ENCODE results near the gene IP6K1.
"Not testable (repeated sequence)": the region's sequence is repeated elsewhere in the genome, so short reads cannot be mapped to it uniquely, and the experiment has no call there.

Gene IP6K1

DNA sequence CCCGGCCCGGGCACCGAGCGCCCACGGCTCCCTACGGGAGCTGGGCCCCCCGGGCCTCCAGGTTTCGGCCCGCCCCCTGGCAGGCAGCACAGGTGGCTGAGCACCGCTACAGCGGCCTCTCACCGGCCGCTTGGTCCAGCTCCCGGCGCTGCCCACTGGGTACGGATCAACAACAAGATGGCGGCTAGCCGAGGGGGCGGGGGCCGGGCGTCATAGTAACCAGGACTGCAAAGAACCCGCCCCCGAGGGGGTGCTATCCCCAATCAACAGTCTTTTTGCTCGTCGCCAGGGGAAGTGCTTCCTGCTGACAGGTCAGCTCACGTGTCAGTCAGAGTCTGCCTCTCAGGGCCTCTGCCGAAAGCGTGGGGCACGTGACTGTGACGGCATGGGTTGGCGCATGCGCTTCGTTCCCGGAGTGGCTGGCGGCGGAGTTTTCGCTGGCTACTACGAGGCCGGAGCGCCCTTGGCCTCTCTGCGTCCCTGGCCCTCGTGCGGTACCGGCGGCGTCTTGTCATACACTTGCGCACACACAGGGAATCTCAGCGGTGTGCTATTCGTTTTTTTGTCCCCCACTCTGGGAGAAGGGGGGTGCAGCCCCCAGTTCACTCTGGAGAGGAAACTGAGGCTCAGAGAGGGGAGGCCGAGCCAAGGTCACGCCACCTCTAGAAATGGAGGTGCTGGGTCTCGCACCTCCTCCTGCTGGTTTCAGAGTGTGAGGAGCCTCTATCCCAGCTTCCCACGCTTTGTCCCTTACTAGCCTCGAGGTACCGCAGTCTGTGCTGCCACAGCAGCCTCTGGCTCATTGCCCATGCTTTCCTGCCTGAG, at the start of gene IP6K1:
TSS of gene IP6K1 (minus strand) at position 186 of the 825 bp plus-strand sequence. CDS start 38,502 bp downstream, outside the sequence.
- DNase-seq (ENCODE audit: low spot score), result peak; percentile 100

DNA sequence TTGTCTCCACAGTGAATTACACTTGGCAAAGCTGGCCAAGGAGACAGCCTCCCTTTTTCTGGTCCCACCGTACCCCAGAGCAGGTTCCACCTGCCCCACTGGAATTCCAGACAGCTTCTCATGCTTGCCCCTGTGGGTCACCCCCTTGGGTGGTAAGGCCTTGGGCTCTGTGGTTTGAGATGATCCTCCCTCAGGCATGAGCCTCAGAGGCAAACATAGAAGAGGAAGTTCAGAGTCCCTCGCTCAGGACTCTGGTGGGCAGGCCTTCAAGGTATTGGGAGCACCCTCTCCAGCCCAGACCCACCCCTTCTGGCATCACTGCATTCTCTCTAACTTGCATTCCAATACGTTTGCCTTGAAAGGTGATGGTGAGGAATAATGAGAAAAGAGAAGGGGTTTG, 45.0 kb upstream of the IP6K1 start:
- no peak for DNase-seq (ENCODE audit: low spot score)

DNA sequence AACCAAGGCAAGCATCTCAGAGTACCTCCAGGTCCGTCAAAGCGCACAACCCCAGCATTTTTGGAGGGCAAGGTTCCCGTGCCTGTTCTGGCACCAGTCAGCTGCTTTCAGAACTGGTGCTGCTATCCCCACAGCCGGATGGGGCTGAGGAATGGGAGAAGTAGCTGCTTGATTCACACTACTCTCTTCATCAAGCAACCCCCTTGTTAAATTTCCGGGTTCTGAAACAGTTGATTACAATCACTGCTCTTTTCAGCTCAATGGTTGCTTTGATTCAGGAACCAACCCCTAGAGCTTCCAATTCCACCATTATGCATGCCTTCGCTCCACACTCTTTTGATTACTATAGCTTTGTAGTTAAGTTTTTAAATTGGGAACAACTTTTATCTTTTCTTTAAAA, 39.7 kb upstream of the IP6K1 start:
- DNase-seq (ENCODE audit: low spot score), result no peak

DNA sequence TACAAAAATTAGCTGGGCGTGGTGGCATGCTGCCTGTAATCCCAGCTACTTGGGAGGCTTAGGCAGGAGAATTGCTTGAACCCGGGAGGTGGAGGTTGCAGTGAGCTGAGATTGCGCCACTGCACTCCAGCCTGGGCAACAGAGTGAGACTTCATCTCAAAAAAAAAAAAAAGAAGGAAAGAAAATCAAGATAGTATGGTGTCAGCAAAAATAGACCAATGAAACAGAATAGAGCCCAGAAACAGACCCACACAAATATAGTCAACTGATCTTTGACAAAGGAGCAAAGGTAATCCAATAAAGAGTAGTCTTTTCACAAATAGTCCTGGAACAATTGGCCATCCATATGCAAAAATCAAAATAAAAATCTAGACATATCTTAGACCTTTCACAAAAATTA, 36.8 kb upstream of the IP6K1 start:
- not testable (repeated sequence) for DNase-seq (ENCODE audit: low spot score)

DNA sequence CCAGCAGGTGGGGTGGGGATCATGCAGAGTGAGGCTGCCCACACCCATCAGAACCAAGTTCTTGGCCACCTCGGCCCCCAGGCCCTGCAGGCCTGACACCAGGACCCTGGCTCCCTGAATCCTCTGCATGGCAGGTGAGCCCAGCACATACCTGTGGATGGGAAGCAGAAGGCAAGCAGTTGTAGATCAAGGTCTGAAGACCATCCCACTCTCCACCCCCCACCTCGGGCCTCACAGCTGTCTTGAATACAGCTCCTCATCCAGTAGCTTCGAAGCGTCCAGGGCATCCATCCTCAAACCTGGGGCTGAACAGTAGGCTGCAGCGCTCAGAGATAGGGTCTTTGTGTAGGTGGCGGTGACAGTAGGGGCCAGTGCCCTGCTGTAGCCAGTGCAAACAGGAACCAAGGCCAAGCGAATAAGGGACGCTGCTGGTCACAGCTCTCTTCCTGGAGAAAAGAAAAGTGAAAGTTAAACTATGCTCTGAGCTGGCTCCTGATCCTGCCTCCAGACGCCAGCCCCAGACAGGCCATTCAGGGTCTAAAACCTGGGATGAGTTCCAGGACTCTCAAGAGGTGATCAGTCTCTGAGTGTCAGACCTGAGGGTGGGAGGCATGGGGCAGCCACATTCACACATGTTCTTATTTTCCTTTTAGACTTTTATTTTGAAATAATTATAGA, 27.3 kb upstream of the IP6K1 start, which contains the start of gene UBA7:
TSS of gene UBA7 (minus strand) at position 457 of the 678 bp plus-strand sequence. CDS start at position 291, 166 bp downstream.
- DNase-seq (ENCODE audit: low spot score), result peak; percentile 50

DNA sequence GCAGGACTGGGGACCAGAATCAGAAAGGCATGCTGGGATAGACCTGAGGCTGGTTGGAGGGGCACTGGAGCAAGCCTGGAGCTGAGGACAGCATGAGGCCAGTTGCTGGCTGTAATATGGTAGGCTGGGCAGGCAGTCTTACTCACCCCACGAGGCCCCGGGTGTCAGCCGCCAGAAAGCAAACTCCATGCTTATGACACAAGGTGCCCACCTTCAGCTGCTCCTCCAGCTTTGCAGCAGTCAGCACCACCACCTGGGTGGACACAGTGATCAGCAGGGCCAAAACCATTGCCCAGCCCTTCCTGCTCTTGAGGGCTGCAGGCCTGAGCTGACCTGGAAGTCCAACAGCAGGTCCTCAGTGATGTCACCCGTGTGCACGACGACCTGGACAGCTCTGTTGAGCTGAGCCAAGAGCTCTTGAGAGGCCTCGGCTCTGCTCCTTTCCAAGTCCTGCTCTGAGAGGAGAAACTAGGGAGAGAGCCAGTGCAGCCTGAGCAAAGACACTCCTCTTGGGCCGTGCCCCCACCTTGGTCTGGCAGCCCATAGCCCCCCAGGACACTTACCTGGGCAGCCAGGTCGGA, 26.7 kb upstream of the IP6K1 start:
- no peak for DNase-seq (ENCODE audit: low spot score)

DNA sequence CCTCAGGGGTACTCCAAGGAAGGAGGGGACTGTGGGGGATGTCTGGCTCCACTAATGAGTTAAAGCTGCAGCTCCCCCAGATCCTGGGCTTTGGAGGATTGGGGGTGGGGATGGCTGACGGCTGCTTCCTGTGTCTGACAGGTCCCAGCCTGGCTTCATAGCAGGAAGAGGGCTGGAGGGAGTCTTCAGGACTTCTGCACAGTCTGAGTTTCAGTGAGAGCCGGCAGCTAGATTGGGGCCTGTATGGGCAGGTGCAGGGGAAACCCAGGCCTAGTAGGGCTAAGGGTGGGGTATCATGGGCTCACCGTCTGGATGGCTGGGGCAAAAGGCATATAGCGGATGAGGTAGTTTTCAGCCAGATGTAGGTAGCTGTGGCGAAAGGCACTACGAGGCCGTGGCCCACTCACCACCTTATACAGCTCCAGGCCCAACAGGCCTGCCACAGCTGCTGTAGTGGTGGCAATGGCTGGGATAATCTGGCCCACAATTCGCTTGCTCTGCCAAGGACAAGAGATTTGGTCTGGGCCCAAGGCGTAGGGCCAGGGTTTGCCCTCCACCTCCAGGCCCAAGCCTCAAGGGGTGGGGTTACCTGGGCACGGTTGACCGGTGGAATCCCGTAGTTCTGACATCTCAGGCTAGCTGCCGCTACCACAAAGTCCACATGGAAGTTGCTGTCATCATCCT, 21.2 kb upstream of the IP6K1 start:
- DNase-seq (ENCODE audit: low spot score), result no peak

DNA sequence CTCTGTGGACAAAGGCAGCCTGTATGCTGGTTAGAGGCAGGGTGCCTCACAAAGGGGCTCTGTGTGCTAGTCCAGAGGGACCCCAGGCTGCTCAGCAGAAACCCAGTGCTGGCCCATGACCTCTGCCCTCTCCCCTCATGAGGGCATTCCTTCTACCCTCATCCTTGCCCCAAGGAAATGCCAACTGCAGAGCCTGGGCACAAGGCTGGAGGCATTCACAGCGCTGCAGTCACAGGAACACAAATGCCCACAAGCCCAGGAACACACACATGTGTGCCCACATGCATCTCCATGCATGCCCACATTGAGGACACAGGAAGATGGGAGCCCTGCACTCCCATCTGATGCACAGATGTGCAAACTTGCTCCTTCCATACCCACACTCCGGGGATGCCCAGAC, 20.5 kb upstream of the IP6K1 start:
- no peak for DNase-seq (ENCODE audit: low spot score)

DNA sequence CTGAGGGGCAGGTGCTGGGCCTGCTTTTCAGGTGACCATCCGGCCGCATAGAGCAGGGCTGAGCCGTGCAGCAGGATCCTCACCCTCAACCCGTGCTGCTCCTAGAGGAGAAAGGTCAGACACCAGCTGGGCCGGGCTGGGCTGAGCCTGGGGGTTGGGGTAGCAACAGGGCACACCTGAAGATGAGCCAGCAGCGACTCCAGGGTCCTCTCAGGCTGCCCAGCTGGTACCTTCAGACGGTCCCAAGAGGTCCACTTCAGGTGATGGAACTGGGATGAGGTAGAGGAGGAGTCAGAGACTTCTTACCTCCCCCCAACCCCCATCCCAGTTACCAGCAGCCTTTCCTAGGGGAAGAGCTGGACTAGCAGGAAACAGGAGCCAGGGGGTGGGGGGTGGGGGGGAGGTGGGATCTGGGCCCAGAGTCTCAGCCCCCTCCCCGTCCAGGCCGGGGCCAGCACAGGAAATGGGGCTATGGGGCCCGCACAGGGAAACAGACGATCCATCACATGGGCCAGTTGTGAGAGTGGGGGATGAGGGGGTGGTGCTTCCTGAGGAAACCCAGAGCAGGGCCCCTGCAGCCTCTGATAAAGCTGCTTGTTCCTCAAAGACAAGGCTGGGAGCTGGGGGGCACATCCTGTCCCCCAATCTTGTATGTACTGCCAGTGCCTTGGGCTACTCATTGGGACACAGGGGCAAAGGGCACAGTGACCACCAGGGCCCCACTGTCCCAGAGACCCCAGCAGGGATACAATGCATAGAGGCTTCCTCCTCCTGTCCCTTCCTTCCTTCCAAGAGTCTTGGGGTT, 19.8 kb upstream of the IP6K1 start:
- no peak for DNase-seq (ENCODE audit: low spot score)

DNA sequence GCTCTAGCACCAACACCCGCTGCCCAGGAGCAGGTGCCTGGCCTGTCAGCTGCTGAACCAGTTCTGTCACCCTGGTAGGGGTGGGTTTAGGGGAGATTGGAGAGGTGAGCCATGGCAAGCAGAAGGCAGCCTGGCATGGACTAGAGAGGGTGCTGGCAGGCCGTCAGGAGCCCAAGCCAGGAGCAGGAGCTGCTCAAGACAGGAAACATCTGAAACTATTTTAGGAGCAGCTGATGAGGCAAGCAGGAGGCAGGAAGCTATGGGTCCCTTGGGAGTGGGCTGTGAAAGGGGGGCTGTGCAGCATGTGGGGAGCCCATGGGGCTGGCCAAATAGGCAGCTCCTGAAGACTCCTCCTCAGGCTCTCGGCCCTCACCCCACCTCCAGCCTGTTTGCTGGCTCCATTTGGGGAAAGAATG, 19.0 kb upstream of the IP6K1 start:
- no peak for DNase-seq (ENCODE audit: low spot score)

DNA sequence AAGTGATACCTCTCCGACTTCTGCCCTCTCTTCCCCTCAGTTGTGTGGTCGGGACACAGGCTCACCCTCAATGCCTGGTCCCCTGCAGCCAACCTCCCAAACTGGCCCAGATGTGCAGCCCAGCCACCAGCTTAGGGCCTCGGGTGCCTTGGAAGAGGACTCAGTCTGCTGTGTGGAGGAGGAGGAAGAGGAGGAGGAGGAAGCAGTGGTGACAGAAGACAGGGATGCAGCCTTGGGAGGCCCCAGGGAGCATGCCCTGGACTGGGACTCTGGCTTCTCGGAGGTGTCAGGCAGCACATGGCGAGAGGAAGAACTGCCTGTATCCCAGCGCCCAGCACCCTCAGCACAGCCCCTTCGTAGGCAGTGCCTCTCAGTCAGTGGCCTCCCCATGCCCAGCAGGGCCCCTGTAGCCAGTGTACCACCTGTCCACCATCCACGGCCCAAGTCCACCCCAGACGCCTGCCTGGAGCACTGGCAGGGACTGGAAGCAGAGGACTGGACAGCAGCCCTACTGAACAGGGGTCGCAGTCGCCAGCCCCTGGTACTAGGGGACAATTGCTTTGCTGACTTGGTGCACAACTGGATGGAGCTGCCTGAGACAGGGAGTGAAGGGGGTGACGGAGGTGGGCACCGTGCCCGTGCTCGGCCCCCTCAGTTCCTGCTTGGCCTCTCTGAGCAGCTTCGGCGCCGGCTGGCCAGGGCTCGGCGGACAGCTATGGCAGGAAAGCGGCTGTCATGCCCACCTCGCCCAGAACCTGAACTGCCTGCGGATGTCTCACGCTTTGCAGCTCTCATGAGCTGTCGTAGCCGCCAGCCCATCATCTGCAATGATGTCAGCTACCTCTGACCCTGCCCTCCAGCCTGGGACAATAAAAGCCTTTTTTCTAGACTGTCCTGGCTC, 18.0 kb upstream of the IP6K1 start:
- no peak for DNase-seq (ENCODE audit: low spot score)

DNA sequence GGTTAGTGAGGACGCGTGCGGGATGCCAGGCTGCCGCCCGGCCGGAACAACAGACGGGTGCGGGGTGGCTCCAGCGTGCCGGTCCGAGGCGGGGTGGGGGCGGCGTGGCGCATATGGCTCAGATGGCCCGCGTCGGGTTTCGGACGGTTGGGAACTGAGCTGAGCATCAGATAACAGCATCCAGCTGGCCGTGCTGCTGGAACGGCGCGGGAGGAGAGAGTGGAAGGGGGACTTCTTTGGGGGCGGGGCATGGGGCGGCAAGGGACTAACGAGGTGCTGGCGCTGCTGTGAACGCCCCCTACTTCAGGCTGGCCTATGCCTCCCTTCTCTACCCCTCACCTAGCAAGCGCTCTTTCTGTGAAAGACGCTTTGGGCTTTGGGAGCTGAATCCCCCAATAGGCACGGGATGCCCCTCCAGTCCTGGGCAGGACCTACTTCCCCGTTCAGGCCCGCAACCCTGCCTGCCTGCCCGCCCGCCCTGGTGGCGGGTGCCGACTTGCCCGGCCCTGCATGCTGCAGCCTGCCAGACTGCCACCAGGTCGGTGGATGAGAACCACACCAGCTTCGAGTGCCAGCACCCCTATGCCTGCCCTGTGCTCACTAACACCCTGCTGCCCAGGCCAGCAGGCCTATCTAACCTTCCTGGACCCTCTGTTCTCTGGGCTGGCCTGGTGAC, 17.3 kb upstream of the IP6K1 start:
- peak; percentile 22 for DNase-seq (ENCODE audit: low spot score)

DNA sequence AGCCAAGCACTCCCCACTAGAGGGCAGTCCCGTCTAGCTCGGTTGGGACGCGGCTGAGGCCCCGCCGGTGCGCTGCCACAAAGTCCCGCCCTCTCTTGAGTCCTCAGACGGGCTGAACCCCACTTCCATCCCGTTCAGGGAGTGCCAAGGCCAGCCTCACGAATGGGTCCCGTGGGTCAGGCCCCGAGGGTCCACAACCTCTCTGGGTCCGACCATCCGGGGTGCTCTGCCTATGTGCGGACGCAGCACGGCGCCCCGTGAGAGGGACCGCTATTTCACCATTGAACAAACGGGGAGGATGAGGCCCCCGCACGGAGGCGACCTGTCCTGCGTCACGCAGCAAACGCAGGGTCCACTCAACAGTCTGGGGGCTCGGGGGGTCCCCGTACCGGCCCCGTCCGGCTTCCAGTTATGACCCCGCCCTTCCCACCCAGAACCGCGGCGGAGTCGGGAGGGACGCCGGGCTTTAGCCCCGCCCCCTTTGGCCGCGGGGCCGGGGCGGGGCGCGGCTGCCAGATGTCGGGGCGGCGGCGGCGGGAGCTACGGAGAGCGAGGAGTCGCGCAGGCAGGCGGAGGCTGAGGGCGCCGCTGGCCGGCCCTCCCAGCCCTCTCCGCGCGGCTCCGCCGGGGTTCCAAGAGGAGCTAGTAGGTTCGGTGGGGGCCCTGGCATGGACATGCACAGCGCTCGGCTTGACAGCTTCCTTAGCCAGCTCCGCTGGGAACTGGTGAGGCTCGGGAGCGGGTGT, 16.6 kb upstream of the IP6K1 start, which contains the start of gene INKA1:
TSS of gene INKA1 (plus strand) at position 543 of the 746 bp plus-strand sequence. CDS start at position 675, 132 bp downstream.
- DNase-seq (ENCODE audit: low spot score), result peak; percentile 90

DNA sequence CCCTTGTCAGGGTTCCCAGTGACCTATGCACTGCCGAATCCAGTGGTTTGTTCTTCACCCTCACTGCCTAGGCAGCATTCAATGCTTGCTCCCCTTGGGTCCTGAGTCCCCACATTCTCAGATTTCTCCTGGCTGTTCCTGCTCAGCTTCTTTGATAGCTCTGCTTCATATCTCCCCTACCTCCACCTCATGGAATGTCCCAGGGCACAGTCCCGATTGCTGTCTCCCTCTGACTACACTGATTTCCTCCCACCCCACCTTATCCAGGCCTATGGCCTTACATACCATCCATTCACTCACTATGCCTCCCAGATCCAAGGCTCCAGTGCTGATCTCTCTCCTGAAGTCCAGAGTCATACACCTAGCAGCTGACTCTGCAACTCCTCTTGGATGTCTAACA, 14.8 kb upstream of the IP6K1 start:
- DNase-seq (ENCODE audit: low spot score), result no peak

DNA sequence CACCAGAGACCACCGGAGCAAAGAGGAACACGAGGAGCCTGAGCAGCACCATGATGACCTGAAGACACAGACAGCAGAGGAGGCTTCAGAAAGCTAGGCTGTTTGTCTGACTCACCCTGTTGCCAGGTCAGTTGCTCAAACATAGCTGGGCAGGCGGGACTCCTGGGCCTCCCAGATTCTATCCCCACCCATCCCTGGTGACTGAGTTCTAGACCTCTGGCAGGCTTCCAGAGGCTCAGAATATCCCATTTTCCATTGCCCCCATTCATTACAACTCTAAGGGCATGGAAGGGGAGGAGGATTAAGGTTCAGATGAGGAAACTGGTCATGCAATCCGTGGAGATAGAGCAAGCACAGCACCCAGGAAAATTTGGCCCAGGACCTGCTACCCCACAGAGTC, 13.4 kb upstream of the IP6K1 start, which contains the start of gene CDHR4:
TSS of gene CDHR4 (minus strand) at position 113 of the 400 bp plus-strand sequence. CDS start at position 52, 61 bp downstream.
- no peak for DNase-seq (ENCODE audit: low spot score)

DNA sequence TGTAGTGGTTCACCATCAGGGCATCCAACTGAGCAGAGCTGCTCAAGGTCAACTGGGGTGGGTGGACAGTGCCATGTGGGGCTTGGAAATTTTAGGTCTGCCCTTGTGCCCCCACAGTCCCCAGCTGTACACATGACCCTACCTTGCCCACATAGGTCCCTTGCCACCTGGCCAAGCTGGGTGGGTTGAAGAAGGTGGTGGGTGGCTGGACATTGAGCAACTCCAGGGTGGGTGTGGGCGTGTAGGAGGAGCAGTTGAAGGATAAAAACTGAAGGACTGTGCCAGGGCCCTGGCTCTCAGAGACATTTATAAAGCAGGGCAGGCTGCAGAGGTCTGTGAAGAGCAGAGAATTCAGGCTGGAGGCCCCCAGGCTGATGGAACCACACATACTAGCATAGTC, 12.8 kb upstream of the IP6K1 start:
- DNase-seq (ENCODE audit: low spot score), result no peak

DNA sequence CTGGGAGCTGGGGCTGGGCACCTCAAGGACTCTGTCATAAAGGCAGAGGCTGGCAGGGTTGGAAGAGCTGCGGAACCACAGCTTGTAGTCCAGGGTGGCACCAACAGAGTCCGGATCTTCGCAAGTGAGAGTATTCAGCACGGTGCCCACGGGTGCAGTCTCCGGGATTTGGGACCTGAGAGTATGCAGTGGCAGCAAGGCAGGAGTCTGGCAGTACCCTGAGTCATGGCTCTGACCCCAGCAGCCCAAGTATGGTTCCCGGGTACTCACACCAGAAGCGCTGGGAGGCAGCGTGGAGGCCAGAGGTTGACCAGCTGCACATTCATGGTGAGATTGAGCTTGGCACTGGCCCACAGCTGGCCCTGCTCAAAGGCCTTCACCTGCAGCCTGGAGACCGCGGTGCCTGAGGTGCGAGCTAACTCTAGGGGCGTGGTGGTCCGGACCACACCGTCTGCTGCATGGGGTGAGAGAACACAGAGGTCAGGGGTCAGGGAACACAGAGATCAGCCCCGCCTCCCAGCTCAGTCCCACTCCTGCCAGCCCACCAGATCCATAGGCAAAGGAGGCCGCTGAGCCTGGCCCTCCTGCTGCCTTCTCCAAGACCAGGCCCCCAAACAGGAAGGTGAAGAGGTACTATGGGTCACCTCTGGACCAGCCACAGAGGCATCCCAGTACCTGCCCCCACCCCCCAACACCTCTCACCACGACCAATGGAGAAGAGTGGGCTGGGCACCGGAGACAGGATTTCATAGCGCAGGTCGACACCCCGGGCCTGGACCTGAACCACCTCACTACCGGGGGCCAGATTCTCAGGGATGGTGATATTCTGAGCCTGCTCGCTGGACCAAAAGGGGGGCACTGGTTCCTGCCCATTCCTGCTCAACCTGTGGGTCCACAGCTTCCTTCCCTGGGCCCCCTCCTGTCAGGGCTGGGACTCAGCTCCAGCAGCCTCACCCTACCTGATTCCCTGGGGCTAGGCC, 8.9 kb upstream of the IP6K1 start:
- DNase-seq (ENCODE audit: low spot score), result no peak

DNA sequence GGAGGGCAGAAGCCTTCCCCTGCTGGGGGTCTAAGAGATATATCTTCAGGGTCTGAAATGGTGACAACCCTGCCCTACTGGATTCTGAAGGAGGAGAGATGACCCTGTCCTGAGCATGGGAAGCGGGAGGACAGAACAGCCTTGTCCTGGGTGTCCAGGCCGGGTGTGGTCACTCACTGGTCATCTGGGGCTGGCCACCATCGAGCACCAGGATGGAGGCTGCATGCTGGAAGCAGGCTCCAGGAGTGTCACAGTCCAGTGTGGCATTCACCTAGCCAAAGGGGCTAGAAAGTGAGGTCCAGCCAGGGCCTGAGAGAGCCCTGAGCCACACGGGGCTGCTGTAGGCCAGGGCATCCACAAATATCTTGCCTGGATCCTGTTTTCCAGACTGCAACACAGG, 8.1 kb upstream of the IP6K1 start:
- no peak for DNase-seq (ENCODE audit: low spot score)
